GM12878 (cell line): ENCODE measurements around the gene NRTN. TPM values are rescaled to one million over a fixed set of nuclear protein-coding genes. Genes with fewer than 3 reads are reported as not detected.
A peak's percentile ranks its signal among the peaks of the same experiment; 100 is the strongest.

Source experiments
- CBFB ChIP-seq: IDR thresholded peaks from 2 replicates; pipeline ENCODE4 v1.6.1; 2016; ENCODE audit warnings: antibody characterized with exemption, low read depth
- HCFC1 ChIP-seq: fragments of 150-350 bp; IDR thresholded peaks from 2 replicates; pipeline ENCODE4 v1.6.1; 2014; ENCODE audit warnings: low read length
- LARP7 ChIP-seq: fragments of 450-650 bp; IDR thresholded peaks from 2 replicates; pipeline ENCODE4 v1.6.1; 2017; ENCODE audit warnings: mild to moderate bottlenecking
- NBN ChIP-seq: fragments of 450-650 bp; IDR thresholded peaks from 2 replicates; pipeline ENCODE4 v1.6.1; 2016
- NFIC ChIP-seq: IDR thresholded peaks from 2 replicates; pipeline ENCODE4 v1.6.1; 2012; ENCODE audit warnings: low read depth, mild to moderate bottlenecking, inconsistent platforms, low read length, moderate library complexity
- NFYA ChIP-seq: IDR thresholded peaks from 2 replicates; pipeline ENCODE4 v1.6.1; 2011; ENCODE audit warnings: low read depth, mild to moderate bottlenecking, low read length, improper control_type of control experiment, borderline replicate concordance
- RELA ChIP-seq: fragments of 450-650 bp; IDR thresholded peaks from 2 replicates; pipeline ENCODE4 v1.8.0; 2014; ENCODE audit warnings: borderline replicate concordance; ENCODE audit not compliant: partially characterized antibody
- SIN3A ChIP-seq: IDR thresholded peaks from 2 replicates; pipeline ENCODE4 v1.6.1; 2012; ENCODE audit warnings: low read depth, low read length, improper control_type of control experiment
- SMARCA5 ChIP-seq: fragments of 450-650 bp; IDR thresholded peaks from 2 replicates; pipeline ENCODE4 v1.6.1; 2017; ENCODE audit warnings: mild to moderate bottlenecking
- SREBF2 ChIP-seq: IDR thresholded peaks from 2 replicates; pipeline ENCODE4 v1.6.1; 2012; ENCODE audit warnings: mild to moderate bottlenecking, low read length
- SUPT20H ChIP-seq: IDR thresholded peaks from 2 replicates; pipeline ENCODE4 v1.6.1; 2011; ENCODE audit warnings: low read depth, mild to moderate bottlenecking, low read length, moderate library complexity, borderline replicate concordance; ENCODE audit not compliant: control insufficient read depth
- SUZ12 ChIP-seq: fragments of 200-600 bp; sonication (generic); IDR thresholded peaks from one replicate; pipeline ENCODE4 v1.6.1; 2018; ENCODE audit warnings: antibody characterized with exemption, mild to moderate bottlenecking; ENCODE audit not compliant: unreplicated experiment
- TBL1XR1 ChIP-seq: IDR thresholded peaks from 2 replicates; pipeline ENCODE4 v1.6.1; 2012; ENCODE audit warnings: low read depth, low read length, improper control_type of control experiment
- TCF3 ChIP-seq: IDR thresholded peaks from 2 replicates; pipeline ENCODE4 v1.6.1; 2012; ENCODE audit warnings: low read depth, mild to moderate bottlenecking, low read length, borderline replicate concordance; ENCODE audit not compliant: insufficient read depth
- WRNIP1 ChIP-seq: IDR thresholded peaks from 2 replicates; pipeline ENCODE4 v1.6.1; 2011; ENCODE audit warnings: low read depth, low read length, improper control_type of control experiment, borderline replicate concordance
- ZZZ3 ChIP-seq: IDR thresholded peaks from 2 replicates; pipeline ENCODE4 v1.6.1; 2011; ENCODE audit warnings: low read depth; ENCODE audit not compliant: control insufficient read depth, insufficient read length
- polyA plus RNA-seq, 11 experiments: library from polyadenylated mRNA; depleted of rRNA in 4 of 11; unstranded in 6 of 11; stranded (reverse) in 5 of 11; fragments of >200 nt; fragmentation: Nextera tagmentation in 4 of 11; fragmentation: Illumina TruSeq in 1 of 11; extraction: Ambion mirVana in 4 of 11; extraction: Trizol in 1 of 11; gene quantifications; 1 replicate in 1 of 11; 2 replicates in 10 of 11; pipeline versions ENCODE4 v1.2.1 to v1.2.3, GENCODE V29; 2011 to 2016; ENCODE audit warnings: inconsistent platforms in 2 of 11, missing spikeins in 2 of 11, low read depth in 1 of 11
- total RNA-seq, 4 experiments: library from RNA; depleted of rRNA in 3 of 4; stranded (reverse); fragments of >200 nt in 3 of 4; fragmentation: Illumina TruSeq in 1 of 4; extraction: Trizol in 1 of 4; gene quantifications; 2 replicates each; pipeline versions ENCODE4 v1.2.1 to v1.2.3, GENCODE V29; 2013 to 2021
- TF ChIP-seq, protein P1 (sequence below): IDR thresholded peaks from 2 replicates; pipeline ENCODE4 v1.6.1; 2011; ENCODE audit warnings: mild to moderate bottlenecking, low read depth, low read length, moderate library complexity; ENCODE audit not compliant: insufficient replicate concordance
- TF ChIP-seq, protein P2 (sequence below): fragments of 450-650 bp; IDR thresholded peaks from 2 replicates; pipeline ENCODE4 v1.6.1; 2014; ENCODE audit warnings: mild to moderate bottlenecking
- TF ChIP-seq, protein P3 (sequence below): IDR thresholded peaks from 2 replicates; pipeline ENCODE4 v1.6.1; 2012; ENCODE audit warnings: low read length, inconsistent platforms
- TF ChIP-seq, protein P4 (sequence below): fragments of 450-650 bp; IDR thresholded peaks from 2 replicates; pipeline ENCODE4 v1.6.1; 2016; ENCODE audit warnings: mild to moderate bottlenecking
- TF ChIP-seq, protein P5 (sequence below): IDR thresholded peaks from 2 replicates; pipeline ENCODE4 v1.6.1; 2012; ENCODE audit warnings: improper control_type of control experiment, low read depth, low read length; ENCODE audit not compliant: insufficient replicate concordance

Gene NRTN
- total and polyA plus RNA-seq, 10 of the 15 experiments (the other 5 are each of a cell fraction or from before 2014, with no cell fraction given): not detected

DNA sequence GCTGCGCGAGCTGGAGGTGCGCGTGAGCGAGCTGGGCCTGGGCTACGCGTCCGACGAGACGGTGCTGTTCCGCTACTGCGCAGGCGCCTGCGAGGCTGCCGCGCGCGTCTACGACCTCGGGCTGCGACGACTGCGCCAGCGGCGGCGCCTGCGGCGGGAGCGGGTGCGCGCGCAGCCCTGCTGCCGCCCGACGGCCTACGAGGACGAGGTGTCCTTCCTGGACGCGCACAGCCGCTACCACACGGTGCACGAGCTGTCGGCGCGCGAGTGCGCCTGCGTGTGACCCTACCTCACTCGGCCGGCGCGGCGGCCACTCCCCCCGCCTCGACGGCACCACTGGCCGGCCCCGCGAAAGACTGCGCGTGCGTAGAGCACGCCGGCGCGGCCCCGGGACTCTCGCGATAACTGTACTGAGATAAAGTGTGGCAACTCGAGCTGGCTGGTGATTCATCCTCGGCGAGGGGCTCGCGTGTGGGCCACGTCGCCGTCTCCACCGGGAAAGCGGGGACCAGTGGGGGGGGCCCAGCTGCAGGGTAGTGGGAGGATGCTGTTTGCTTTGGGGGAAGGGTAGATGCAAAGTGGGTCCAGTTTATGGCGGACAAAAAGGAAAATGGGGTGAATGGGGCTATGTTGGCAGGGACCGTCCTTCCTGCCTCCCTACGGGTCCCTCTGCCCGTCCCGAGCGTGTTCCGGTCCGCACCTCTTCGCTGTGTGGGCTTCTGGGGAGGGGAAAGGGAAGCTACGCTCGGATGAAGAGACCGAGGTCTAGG lies 23.2 kb downstream of the NRTN start (continued):
- TF ChIP-seq, protein P1, sequence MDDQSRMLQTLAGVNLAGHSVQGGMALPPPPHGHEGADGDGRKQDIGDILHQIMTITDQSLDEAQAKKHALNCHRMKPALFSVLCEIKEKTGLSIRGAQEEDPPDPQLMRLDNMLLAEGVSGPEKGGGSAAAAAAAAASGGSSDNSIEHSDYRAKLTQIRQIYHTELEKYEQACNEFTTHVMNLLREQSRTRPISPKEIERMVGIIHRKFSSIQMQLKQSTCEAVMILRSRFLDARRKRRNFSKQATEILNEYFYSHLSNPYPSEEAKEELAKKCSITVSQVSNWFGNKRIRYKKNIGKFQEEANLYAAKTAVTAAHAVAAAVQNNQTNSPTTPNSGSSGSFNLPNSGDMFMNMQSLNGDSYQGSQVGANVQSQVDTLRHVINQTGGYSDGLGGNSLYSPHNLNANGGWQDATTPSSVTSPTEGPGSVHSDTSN: peak; percentile 4
- TF ChIP-seq NFYA (no peak), WRNIP1 (no peak), SREBF2 (no peak), ZZZ3 (no peak), HCFC1 (no peak), NBN (no peak), TCF3 (peak; percentile 72; the same call in 1 of the 2 replicates), RELA (no peak), CBFB (peak; percentile 94), SUZ12 (no peak), NFIC (no peak), SMARCA5 (no peak), SUPT20H (no peak), LARP7 (peak; percentile 44; the same call in 1 of the 2 replicates), SIN3A (no peak), TBL1XR1 (no peak)
- TF ChIP-seq, protein P2, sequence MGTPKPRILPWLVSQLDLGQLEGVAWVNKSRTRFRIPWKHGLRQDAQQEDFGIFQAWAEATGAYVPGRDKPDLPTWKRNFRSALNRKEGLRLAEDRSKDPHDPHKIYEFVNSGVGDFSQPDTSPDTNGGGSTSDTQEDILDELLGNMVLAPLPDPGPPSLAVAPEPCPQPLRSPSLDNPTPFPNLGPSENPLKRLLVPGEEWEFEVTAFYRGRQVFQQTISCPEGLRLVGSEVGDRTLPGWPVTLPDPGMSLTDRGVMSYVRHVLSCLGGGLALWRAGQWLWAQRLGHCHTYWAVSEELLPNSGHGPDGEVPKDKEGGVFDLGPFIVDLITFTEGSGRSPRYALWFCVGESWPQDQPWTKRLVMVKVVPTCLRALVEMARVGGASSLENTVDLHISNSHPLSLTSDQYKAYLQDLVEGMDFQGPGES: no peak
- TF ChIP-seq, protein P3, sequence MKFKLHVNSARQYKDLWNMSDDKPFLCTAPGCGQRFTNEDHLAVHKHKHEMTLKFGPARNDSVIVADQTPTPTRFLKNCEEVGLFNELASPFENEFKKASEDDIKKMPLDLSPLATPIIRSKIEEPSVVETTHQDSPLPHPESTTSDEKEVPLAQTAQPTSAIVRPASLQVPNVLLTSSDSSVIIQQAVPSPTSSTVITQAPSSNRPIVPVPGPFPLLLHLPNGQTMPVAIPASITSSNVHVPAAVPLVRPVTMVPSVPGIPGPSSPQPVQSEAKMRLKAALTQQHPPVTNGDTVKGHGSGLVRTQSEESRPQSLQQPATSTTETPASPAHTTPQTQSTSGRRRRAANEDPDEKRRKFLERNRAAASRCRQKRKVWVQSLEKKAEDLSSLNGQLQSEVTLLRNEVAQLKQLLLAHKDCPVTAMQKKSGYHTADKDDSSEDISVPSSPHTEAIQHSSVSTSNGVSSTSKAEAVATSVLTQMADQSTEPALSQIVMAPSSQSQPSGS: no peak
- TF ChIP-seq, protein P4, sequence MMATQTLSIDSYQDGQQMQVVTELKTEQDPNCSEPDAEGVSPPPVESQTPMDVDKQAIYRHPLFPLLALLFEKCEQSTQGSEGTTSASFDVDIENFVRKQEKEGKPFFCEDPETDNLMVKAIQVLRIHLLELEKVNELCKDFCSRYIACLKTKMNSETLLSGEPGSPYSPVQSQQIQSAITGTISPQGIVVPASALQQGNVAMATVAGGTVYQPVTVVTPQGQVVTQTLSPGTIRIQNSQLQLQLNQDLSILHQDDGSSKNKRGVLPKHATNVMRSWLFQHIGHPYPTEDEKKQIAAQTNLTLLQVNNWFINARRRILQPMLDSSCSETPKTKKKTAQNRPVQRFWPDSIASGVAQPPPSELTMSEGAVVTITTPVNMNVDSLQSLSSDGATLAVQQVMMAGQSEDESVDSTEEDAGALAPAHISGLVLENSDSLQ: no peak
- TF ChIP-seq, protein P5, sequence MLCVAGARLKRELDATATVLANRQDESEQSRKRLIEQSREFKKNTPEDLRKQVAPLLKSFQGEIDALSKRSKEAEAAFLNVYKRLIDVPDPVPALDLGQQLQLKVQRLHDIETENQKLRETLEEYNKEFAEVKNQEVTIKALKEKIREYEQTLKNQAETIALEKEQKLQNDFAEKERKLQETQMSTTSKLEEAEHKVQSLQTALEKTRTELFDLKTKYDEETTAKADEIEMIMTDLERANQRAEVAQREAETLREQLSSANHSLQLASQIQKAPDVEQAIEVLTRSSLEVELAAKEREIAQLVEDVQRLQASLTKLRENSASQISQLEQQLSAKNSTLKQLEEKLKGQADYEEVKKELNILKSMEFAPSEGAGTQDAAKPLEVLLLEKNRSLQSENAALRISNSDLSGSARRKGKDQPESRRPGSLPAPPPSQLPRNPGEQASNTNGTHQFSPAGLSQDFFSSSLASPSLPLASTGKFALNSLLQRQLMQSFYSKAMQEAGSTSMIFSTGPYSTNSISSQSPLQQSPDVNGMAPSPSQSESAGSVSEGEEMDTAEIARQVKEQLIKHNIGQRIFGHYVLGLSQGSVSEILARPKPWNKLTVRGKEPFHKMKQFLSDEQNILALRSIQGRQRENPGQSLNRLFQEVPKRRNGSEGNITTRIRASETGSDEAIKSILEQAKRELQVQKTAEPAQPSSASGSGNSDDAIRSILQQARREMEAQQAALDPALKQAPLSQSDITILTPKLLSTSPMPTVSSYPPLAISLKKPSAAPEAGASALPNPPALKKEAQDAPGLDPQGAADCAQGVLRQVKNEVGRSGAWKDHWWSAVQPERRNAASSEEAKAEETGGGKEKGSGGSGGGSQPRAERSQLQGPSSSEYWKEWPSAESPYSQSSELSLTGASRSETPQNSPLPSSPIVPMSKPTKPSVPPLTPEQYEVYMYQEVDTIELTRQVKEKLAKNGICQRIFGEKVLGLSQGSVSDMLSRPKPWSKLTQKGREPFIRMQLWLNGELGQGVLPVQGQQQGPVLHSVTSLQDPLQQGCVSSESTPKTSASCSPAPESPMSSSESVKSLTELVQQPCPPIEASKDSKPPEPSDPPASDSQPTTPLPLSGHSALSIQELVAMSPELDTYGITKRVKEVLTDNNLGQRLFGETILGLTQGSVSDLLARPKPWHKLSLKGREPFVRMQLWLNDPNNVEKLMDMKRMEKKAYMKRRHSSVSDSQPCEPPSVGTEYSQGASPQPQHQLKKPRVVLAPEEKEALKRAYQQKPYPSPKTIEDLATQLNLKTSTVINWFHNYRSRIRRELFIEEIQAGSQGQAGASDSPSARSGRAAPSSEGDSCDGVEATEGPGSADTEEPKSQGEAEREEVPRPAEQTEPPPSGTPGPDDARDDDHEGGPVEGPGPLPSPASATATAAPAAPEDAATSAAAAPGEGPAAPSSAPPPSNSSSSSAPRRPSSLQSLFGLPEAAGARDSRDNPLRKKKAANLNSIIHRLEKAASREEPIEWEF: no peak
